Measurements from ENCODE around the gene NIPAL4.

DNA sequence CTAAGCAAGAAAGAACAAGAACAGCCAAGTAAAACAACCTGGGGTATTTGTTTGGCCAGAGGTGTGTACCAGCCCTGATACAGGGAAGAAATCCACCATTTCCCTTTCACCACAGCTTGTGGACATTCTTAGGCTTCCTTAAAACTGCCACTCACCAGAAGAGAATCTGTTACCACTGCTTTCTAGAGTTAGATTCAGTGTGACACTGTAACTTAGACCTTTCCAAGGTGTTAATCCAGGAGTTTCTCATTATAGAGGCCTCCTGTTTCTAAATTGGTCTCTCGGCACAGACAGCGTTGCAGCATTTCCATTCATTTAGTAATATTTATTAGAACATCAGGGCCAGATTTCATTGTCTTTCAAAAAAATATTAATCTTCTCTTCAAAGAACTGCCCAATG lies 55.0 kb downstream of the NIPAL4 start:
- TF ChIP-seq, protein P1, sequence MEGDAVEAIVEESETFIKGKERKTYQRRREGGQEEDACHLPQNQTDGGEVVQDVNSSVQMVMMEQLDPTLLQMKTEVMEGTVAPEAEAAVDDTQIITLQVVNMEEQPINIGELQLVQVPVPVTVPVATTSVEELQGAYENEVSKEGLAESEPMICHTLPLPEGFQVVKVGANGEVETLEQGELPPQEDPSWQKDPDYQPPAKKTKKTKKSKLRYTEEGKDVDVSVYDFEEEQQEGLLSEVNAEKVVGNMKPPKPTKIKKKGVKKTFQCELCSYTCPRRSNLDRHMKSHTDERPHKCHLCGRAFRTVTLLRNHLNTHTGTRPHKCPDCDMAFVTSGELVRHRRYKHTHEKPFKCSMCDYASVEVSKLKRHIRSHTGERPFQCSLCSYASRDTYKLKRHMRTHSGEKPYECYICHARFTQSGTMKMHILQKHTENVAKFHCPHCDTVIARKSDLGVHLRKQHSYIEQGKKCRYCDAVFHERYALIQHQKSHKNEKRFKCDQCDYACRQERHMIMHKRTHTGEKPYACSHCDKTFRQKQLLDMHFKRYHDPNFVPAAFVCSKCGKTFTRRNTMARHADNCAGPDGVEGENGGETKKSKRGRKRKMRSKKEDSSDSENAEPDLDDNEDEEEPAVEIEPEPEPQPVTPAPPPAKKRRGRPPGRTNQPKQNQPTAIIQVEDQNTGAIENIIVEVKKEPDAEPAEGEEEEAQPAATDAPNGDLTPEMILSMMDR (IDR thresholded peaks at IDR 0.05): no peak
- TF ChIP-seq POLR2A (IDR thresholded peaks at IDR 0.05): no peak
